Effector memory CD8-positive, alpha-beta T cell (primary cell): ENCODE measurements around the gene FBLN5.

ENCODE experiments used
- ATAC-seq: fragments of 150-1000 bp; cut with Tn5 transposase; replicated peaks from 2 replicates; pipeline ENCODE4 v1.10.0; 2021; ENCODE audit warnings: mild to moderate bottlenecking, moderate library complexity
- DNase-seq, 3 experiments: peaks; one replicate each; pipeline ENCODE4 v3.0.0; 2021
- H3K27ac Mint-ChIP-seq, 2 donors: one replicate each; pipeline ENCODE4 v1.8.0; 2022; ENCODE audit warnings: mild to moderate bottlenecking in 2 of 2, mixed read lengths in 2 of 2, moderate library complexity in 2 of 2
- H3K27me3 Mint-ChIP-seq, 2 donors: one replicate each; pipeline ENCODE4 v1.8.0; 2022; ENCODE audit warnings: mixed read lengths in 2 of 2
- H3K36me3 Mint-ChIP-seq: one replicate; pipeline ENCODE4 v1.8.0; 2022; ENCODE audit warnings: mild to moderate bottlenecking, moderate library complexity, mixed read lengths; ENCODE audit not compliant: insufficient read depth
- H3K4me1 Mint-ChIP-seq, 2 donors: one replicate each; pipeline ENCODE4 v1.8.0; 2022; ENCODE audit warnings: low read depth in 2 of 2, mixed read lengths in 2 of 2
- H3K4me3 Mint-ChIP-seq, 2 donors: one replicate each; pipeline ENCODE4 v1.8.0; 2022; ENCODE audit warnings: mild to moderate bottlenecking in 2 of 2, mixed read lengths in 2 of 2, moderate library complexity in 2 of 2
- H3K9me3 Mint-ChIP-seq, 2 donors: one replicate each; pipeline ENCODE4 v1.8.0; 2022; ENCODE audit warnings: mixed read lengths in 2 of 2

Gene FBLN5

GRCh38 chr14:91934554-91935285, 12.8 kb downstream of the FBLN5 start:
- DNase-seq (no peak), ATAC-seq (no peak)
- Mint-ChIP-seq H3K4me3 (no peak overlapping the region), H3K9me3 (no peaks in the 10 kb centered on the region), H3K4me1 (no peaks in the 10 kb centered on the region), H3K27me3 (peaks cover 0 to 11% of the 10 kb centered on the region in 2 donors), H3K36me3 (no peaks in the 10 kb centered on the region), H3K27ac (no peak overlapping the region)

GRCh38 chr14:91931478-91932088, 15.9 kb downstream of the FBLN5 start:
- no peaks in the 10 kb centered on the region for H3K9me3 Mint-ChIP-seq
- no peaks in the 10 kb centered on the region for H3K36me3 Mint-ChIP-seq
- H3K4me1 Mint-ChIP-seq, result peaks cover 0 to 1% of the 10 kb centered on the region in 2 donors
- H3K4me3 Mint-ChIP-seq, result no peak overlapping the region
- DNase-seq (no peak), ATAC-seq (no peak)
- no peak overlapping the region for H3K27ac Mint-ChIP-seq
- H3K27me3 Mint-ChIP-seq, result peaks cover 0 to 8% of the 10 kb centered on the region in 2 donors

GRCh38 chr14:91929700-91930099, 17.8 kb downstream of the FBLN5 start:
- ATAC-seq (no peak), DNase-seq (no peak)
- Mint-ChIP-seq H3K4me3 (no peak overlapping the region), H3K36me3 (no peaks in the 10 kb centered on the region), H3K4me1 (peaks cover 0 to 1% of the 10 kb centered on the region in 2 donors), H3K27ac (no peak overlapping the region), H3K9me3 (no peaks in the 10 kb centered on the region), H3K27me3 (peaks cover 0 to 4% of the 10 kb centered on the region in 2 donors)

- H3K27ac Mint-ChIP-seq, result no peak overlapping the region
- no peak for DNase-seq
- H3K36me3 Mint-ChIP-seq, result no peaks in the 10 kb centered on the region
- H3K4me3 Mint-ChIP-seq, result no peak overlapping the region
- no peaks in the 10 kb centered on the region for H3K9me3 Mint-ChIP-seq
- no peaks in the 10 kb centered on the region for H3K27me3 Mint-ChIP-seq
- peaks cover 0 to 1% of the 10 kb centered on the region in 2 donors for H3K4me1 Mint-ChIP-seq
- ATAC-seq, result no peak
Observed at GRCh38 chr14:91927800-91928199, 19.7 kb downstream of the FBLN5 start.

- no peaks in the 10 kb centered on the region for H3K36me3 Mint-ChIP-seq
- H3K4me1 Mint-ChIP-seq, result peaks cover 0 to 1% of the 10 kb centered on the region in 2 donors
- no peak overlapping the region for H3K4me3 Mint-ChIP-seq
- DNase-seq (no peak), ATAC-seq (no peak)
- H3K9me3 Mint-ChIP-seq, result no peaks in the 10 kb centered on the region
- no peaks in the 10 kb centered on the region for H3K27me3 Mint-ChIP-seq
- no peak overlapping the region for H3K27ac Mint-ChIP-seq
Observed at GRCh38 chr14:91927191-91927590, 20.3 kb downstream of the FBLN5 start.

- H3K4me3 Mint-ChIP-seq, result no peak overlapping the region
- H3K27me3 Mint-ChIP-seq, result no peaks in the 10 kb centered on the region
- H3K9me3 Mint-ChIP-seq, result no peaks in the 10 kb centered on the region
- DNase-seq (no peak), ATAC-seq (no peak)
- no peaks in the 10 kb centered on the region for H3K36me3 Mint-ChIP-seq
- H3K4me1 Mint-ChIP-seq, result peaks cover 0 to 1% of the 10 kb centered on the region in 2 donors
- no peak overlapping the region for H3K27ac Mint-ChIP-seq
Observed at GRCh38 chr14:91926131-91926890, 21.2 kb downstream of the FBLN5 start.

GRCh38 chr14:91925727-91926121, 21.8 kb downstream of the FBLN5 start:
- no peaks in the 10 kb centered on the region for H3K9me3 Mint-ChIP-seq
- H3K27ac Mint-ChIP-seq, result no peak overlapping the region
- peaks cover 0 to 1% of the 10 kb centered on the region in 2 donors for H3K4me1 Mint-ChIP-seq

GRCh38 chr14:91925001-91925726, 22.3 kb downstream of the FBLN5 start:
- Mint-ChIP-seq H3K27me3 (no peaks in the 10 kb centered on the region), H3K36me3 (no peaks in the 10 kb centered on the region), H3K4me1 (peaks cover 0 to 1% of the 10 kb centered on the region in 2 donors), H3K9me3 (no peaks in the 10 kb centered on the region), H3K27ac (no peak overlapping the region), H3K4me3 (no peak overlapping the region)
- ATAC-seq (no peak), DNase-seq (no peak)

More at GRCh38 chr14:91925727-91926121, 21.8 kb downstream of the FBLN5 start:
- Mint-ChIP-seq H3K4me3 (no peak overlapping the region), H3K36me3 (no peaks in the 10 kb centered on the region), H3K27me3 (no peaks in the 10 kb centered on the region)
- DNase-seq, result no peak
- no peak for ATAC-seq

GRCh38 chr14:91920526-91920925, 27.0 kb downstream of the FBLN5 start:
- H3K27ac Mint-ChIP-seq, result no peak overlapping the region
- H3K4me3 Mint-ChIP-seq, result no peak overlapping the region
- DNase-seq, result no peak
- peaks cover 4% of the 10 kb centered on the region for H3K36me3 Mint-ChIP-seq
- H3K4me1 Mint-ChIP-seq, result peaks cover 0 to 1% of the 10 kb centered on the region in 2 donors
- no peak for ATAC-seq
- H3K9me3 Mint-ChIP-seq, result no peaks in the 10 kb centered on the region
- no peaks in the 10 kb centered on the region for H3K27me3 Mint-ChIP-seq

GRCh38 chr14:91919814-91920213, 27.7 kb downstream of the FBLN5 start:
- H3K9me3 Mint-ChIP-seq, result no peaks in the 10 kb centered on the region
- H3K36me3 Mint-ChIP-seq, result peaks cover 4% of the 10 kb centered on the region
- no peak overlapping the region for H3K27ac Mint-ChIP-seq
- H3K4me1 Mint-ChIP-seq, result peaks cover 0 to 1% of the 10 kb centered on the region in 2 donors
- DNase-seq, result no peak
- no peaks in the 10 kb centered on the region for H3K27me3 Mint-ChIP-seq
- no peak overlapping the region for H3K4me3 Mint-ChIP-seq
- no peak for ATAC-seq

GRCh38 chr14:91918186-91918883, 29.2 kb downstream of the FBLN5 start:
- Mint-ChIP-seq H3K27me3 (no peaks in the 10 kb centered on the region), H3K27ac (no peak overlapping the region), H3K36me3 (peaks cover 4% of the 10 kb centered on the region), H3K4me3 (no peak overlapping the region), H3K4me1 (peaks cover 0 to 1% of the 10 kb centered on the region in 2 donors), H3K9me3 (no peaks in the 10 kb centered on the region)
- DNase-seq (no peak), ATAC-seq (no peak)

GRCh38 chr14:91912035-91912434, 35.5 kb downstream of the FBLN5 start:
- no peak for DNase-seq
- Mint-ChIP-seq H3K27ac (no peak overlapping the region), H3K4me1 (peaks cover 17 to 22% of the 10 kb centered on the region in 2 donors), H3K36me3 (no peaks in the 10 kb centered on the region), H3K4me3 (no peak overlapping the region), H3K27me3 (no peaks in the 10 kb centered on the region), H3K9me3 (no peaks in the 10 kb centered on the region)
- ATAC-seq, result no peak
